NCI-H748 (cell line): ENCODE results near the gene HSPA4.
"Not testable (repeated sequence)": the region's sequence is repeated elsewhere in the genome, so short reads cannot be mapped to it uniquely, and the experiment has no call there.

Source experiments
- DNase-seq: peaks from one replicate; lab custom pipeline; 2025; ENCODE audit not compliant: unreplicated experiment; lab: John Stamatoyannopoulos, UW

Gene HSPA4

GRCh38 chr5:133049726-133050048, 2.1 kb upstream of the HSPA4 start:
- peak; percentile 69 for DNase-seq

- no peak for DNase-seq
Measured at GRCh38 chr5:133050521-133050920, 1.3 kb upstream of the HSPA4 start.

- DNase-seq = no peak
Measured at GRCh38 chr5:133051061-133051541, 712 bp upstream of the HSPA4 start.

DNA sequence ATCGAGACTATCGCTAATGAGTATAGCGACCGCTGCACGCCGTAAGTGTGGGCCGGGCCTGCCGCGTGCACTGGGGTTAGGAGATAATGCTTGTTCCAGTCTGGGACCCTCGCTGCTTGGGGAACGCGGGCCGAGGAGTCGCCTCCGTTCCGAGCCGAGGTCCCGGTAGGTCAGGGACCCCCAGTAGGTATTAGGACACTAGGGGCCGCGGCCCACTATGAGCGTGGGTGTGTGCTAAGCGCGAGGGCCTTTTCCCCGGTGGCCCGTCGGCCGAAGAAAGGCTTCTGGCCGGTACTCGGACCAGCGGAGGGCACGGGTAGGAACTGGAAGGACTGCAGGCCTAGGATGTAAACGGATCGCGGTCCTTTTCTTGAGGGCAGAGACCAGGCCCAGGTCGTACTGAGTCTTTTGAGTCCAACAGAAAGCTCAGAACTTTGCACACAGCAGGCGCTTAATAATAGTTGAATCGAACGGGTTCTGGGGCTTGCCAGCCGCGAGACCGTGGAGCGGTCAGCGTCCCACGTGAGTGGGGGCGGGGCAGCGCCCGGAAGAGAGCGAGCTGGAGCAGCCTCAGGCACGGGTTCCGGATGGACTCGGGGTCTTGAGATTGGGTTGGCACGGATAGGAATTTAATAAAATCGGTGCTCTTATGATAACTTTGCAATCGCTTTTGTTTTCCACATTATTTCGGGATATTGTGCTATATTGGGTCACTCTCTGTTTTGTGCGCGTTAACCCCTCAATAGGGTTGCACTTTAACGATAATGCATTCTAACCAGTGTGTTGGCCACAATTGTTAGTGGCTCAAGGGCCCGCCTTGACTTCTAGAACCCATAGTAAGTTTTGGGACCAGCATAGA, 733 bp downstream of the HSPA4 start:
- peak; percentile 54 for DNase-seq

- no peak for DNase-seq
Measured at GRCh38 chr5:133053448-133053847, 1.6 kb downstream of the HSPA4 start.

- no peak for DNase-seq
Measured at GRCh38 chr5:133054697-133055471, 3.1 kb downstream of the HSPA4 start.

- no peak for DNase-seq
Measured at GRCh38 chr5:133056891-133057290, 5.1 kb downstream of the HSPA4 start.

GRCh38 chr5:133059621-133060020, 7.8 kb downstream of the HSPA4 start:
- no peak for DNase-seq

DNA sequence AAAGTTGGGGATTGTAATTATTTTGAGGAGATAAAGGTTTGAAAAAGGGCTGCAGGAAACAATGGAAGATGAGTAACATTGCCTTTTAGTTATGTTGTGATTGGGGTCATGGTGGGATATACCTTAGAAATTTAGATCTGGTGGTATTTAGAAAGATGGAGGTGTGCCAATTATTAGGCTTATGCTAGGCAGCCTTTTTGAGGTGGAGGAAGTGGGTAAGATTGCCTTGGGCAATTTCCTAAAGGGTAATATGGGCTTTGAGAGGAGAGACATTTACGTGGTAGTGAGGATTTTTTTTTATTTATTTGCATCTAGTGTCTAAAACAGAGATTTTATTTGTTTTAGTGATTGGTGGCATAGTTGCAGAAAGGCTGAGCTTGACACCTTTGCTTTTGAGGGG, 10.5 kb downstream of the HSPA4 start:
- DNase-seq = no peak

GRCh38 chr5:133063965-133064364, 12.2 kb downstream of the HSPA4 start:
- DNase-seq = no peak

- DNase-seq = no peak
Measured at GRCh38 chr5:133065471-133065870, 13.7 kb downstream of the HSPA4 start.

DNA sequence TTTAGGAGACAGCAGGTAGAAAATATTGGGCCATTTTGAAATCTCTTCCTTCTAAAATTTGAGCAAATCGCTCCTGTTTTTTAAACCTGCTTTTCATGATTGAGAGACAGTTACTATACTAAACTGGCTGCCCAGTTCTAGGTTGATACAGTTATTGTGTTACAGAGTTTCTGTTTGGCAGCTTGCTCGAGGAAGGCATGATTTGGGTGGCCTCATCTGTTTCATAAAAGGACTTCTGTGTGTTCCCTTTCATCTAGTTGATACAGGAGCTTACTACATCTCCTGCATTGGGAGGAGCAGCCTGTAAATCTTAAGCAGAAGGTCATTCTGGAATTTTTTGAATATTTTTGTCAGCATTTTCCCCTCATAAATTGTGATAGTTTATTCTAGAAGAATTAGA, 14.2 kb downstream of the HSPA4 start:
- DNase-seq = no peak

GRCh38 chr5:133072021-133072420, 20.2 kb downstream of the HSPA4 start:
- no peak for DNase-seq

- no peak for DNase-seq
Measured at GRCh38 chr5:133075572-133076536, 24.0 kb downstream of the HSPA4 start.

DNA sequence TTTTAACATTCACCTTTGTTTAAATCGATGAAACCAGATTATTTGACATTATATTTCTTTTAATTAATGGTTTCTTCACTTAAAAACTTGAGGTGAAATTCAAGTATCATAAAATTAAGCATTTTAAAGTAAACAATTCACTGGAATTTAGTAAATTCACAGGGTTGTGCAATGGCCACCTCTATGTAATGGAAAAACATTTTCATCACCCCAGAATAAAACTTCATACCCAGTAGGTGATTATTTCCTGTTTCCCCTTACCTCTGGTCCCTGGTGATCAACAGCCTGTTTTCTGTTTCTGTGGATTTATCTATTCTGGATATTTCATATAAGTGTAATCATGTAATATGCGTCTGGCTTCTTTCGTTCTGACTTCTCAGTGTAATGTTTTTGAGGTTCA, 27.2 kb downstream of the HSPA4 start:
- no peak for DNase-seq

GRCh38 chr5:133081036-133081435, 29.2 kb downstream of the HSPA4 start:
- DNase-seq = no peak

GRCh38 chr5:133081703-133082102, 29.9 kb downstream of the HSPA4 start:
- no peak for DNase-seq

DNA sequence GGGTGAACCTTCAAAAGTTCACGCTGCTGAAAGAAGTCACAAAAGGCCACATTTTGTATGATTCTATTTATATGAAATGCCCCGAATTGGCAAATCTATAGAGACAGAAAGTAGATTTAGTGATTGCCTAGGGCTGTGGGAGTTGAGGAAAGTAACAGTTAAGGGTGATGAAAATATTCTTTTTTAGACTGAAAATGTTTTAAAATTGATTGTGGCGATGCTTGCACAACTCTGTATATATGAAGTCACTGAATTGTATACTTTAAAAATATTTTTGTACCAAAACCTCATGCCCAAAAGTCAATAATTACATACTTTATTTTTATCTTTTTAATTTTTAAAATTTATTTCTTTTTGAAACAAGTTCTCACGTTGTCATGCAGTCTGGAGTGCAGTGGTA, 30.3 kb downstream of the HSPA4 start:
- no peak for DNase-seq

DNA sequence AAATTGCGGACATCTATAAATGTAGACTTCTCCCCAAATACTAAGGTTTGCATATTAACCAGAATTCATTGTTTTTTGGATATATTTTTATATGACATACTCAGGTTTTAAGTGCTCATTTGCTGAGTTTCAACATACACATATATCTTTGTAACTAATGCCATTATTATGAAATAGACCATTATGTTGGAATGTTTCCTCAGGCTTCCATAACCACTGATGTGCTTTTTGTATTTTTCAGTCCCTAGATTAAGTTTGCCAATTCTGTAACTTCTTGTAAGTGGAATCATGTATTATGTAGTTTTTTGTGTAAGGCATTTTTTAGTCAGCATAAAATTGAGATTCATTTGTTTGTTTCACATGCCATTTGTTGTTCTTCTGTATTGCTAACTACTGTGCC, 32.1 kb downstream of the HSPA4 start:
- DNase-seq = no peak

- DNase-seq = not testable (repeated sequence)
Measured at GRCh38 chr5:133085171-133085570, 33.4 kb downstream of the HSPA4 start.

GRCh38 chr5:133086366-133086875, 34.6 kb downstream of the HSPA4 start:
- DNase-seq = no peak
